Right renal pelvis (tissue), 4 donors: ENCODE data around the gene TM4SF20. TPM values are rescaled to one million over a fixed set of nuclear protein-coding genes. Genes with fewer than 3 reads are reported as not detected.

Experiments used
- DNase-seq, 4 donors: peaks; one replicate each; pipeline ENCODE4 v3.0.0-alpha.2; 2013; ENCODE audit warnings: low read depth in 4 of 4, low spot score in 3 of 4, missing footprints in 1 of 4
- polyA plus RNA-seq, 4 donors: library from polyadenylated mRNA; unstranded; fragments of 120-200 nt; gene quantifications; one replicate each; pipeline ENCODE4 v1.2.1, GENCODE V29; 2013; ENCODE audit not compliant: insufficient read length in 4 of 4

TM4SF20 gene
- polyA plus RNA-seq, 4 donors: 0.05 to 0.21 (median 0.13) TPM

- DNase-seq: no peak
These were observed 55.3 kb downstream of the TM4SF20 start for GRCh38 chr2:227323818-227324217.

DNA sequence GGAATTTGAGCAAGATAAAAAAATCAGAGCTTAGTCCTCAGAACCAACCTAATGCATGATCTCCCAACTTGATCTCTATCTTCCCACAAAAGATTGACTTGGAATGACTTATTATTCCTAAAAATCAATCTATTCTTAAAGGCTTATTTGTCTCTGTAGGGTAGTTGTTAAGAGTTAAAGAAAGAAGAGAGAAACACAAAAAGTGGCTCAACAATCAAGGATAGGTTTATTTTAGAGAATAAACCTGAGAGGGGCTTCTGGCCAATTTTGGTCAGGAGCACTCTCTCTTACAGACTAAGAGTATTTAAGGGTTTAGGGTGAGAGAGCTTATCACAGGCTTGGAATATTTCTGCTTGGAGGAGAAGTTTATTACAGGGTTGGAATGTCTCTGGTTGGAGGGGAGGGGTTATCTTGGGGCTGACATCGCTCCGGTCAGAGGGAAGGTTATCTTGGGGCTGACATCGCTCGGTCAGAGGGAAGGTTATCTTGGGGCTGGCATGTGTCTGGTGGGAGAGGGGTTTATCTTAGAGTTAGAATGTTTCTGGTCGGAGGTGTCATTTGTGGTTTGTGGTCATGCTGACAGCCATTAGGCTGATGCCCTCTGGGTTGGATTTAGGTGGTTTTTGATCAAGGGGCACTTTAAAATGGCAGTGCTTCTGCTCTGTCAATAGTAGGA lies 56.4 kb downstream of the TM4SF20 start:
- no peak for DNase-seq

DNA sequence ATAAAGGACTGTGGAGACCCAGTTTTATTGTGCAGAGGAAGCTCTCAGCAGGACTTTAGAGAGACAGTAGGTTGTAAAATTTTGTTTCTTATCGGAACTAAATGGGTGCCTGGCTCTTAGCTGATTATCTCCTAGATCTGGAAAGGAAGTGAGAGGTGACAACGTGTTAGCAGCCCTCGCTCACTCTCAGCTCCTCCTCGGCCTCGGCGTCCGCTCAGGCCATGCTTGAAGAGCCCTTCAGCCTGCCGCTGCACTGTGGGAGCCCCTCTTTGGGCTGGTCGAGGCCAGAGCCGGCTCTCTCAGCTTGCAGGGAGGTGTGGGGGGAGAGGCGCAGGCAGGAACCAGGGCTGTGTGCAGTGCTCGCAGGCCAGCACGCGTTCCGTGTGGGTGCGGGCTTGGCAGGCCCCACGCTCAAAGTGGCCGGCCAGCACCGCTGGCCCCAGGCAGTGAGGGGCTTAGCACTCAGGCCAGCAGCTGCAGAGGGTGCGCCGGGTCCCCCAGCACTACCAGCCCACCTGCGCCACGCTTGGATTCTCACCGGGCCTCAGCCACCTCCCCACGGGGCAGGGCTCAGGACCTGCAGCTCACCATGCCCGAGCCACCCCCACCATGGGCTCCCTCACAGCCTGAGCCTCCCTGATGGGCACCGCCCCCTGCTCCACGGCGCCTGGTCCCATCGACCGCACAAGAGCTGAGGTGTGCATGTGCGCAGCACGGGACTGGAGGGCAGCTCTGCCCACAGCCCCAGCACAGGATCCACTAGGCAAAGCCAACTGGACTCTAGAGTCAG lies 58.6 kb downstream of the TM4SF20 start:
- no peak for DNase-seq

- DNase-seq: no peak
These were observed 61.3 kb downstream of the TM4SF20 start for GRCh38 chr2:227317834-227318233.

DNA sequence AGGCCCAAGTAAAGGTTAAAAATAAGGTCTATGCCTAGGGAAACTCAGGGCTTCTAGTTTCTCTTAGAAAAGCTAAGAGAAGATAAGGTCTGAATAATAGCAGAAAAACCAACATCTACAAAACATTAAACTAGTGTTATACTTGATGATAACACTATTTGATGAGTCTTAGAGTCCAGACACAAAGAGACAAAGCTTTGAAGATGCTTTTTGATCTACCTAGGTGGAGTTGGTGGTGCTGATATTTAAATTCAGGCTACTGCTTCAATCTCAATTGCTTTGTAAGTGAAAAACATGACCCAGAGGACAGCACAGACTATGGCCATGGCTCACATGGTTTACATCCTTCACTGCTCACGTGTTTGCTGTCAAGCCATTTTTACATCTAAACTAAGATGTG lies 65.8 kb downstream of the TM4SF20 start:
- no peak for DNase-seq

DNA sequence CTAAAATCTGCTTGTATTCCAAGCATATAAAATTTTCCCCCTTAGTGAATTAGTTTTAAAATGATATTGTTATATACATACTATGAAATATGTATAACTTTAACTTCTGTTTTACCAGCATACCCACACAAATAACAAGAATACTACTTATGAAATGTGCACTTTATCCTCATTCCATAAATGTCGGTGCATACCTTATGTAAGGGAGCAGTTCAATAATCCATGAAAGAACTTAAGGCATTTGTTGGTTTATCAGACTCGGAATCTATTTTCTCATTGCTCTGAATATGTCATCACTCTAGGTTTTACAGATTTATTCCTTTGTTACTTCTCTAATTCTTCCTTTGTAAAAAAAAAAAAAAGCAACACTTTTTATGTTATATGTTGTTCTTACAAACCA lies 66.5 kb downstream of the TM4SF20 start:
- no peak for DNase-seq

Other genes with a start within 250 kb of the TM4SF20 start
- 10 to 100 TPM; 45.7 to 69.7 (median 56.2) TPM for gene COL4A4, start 215.1 kb downstream of the TM4SF20 start, polyA plus RNA-seq
- gene COL4A3, start 214.7 kb downstream of the TM4SF20 start, polyA plus RNA-seq: 10 to 100 TPM; 41.9 to 64.6 (median 57.6) TPM
- 100 to 1,000 TPM; 118 to 146 (median 140) TPM for gene MFF, start 54.1 kb downstream of the TM4SF20 start, polyA plus RNA-seq
- gene SCYGR1, start 8.6 kb upstream of the TM4SF20 start, polyA plus RNA-seq: not detected
- gene AGFG1, start 92.8 kb upstream of the TM4SF20 start, polyA plus RNA-seq: 10 to 100 TPM; 70.8 to 80.9 (median 73.7) TPM
- gene SCYGR2, start 219.6 kb upstream of the TM4SF20 start, polyA plus RNA-seq: not detected
- not detected for gene SCYGR3, start 235.5 kb upstream of the TM4SF20 start, polyA plus RNA-seq
- gene SCYGR4, start 238.2 kb upstream of the TM4SF20 start, polyA plus RNA-seq: not detected